Skeletal muscle tissue (tissue), 4 donors: Measurements from ENCODE around the gene TP53RK. TPM values are rescaled to one million over a fixed set of nuclear protein-coding genes. Genes with fewer than 3 reads are reported as not detected.

Experiments
- H3K27ac ChIP-seq: one replicate; pipeline ENCODE4 v1.7.0; 2013; ENCODE audit warnings: mild to moderate bottlenecking, low read depth, low read length, inconsistent platforms
- H3K27me3 ChIP-seq, 3 donors: one replicate each; pipeline ENCODE4 v1.7.0; 2013; ENCODE audit warnings: low read length in 3 of 3; ENCODE audit not compliant: control insufficient read depth in 3 of 3, insufficient read depth in 3 of 3
- H3K36me3 ChIP-seq, 3 donors: one replicate each; pipeline ENCODE4 v1.7.0; 2013; ENCODE audit warnings: low read length in 3 of 3; ENCODE audit not compliant: control insufficient read depth in 3 of 3, insufficient read depth in 3 of 3
- H3K4me1 ChIP-seq, 3 donors: one replicate each; pipeline ENCODE4 v1.7.0; 2013; ENCODE audit warnings: low read length in 3 of 3, mild to moderate bottlenecking in 3 of 3; ENCODE audit not compliant: control insufficient read depth in 3 of 3, insufficient read depth in 3 of 3
- H3K4me3 ChIP-seq, 3 donors: one replicate each; pipeline ENCODE4 v1.7.0; 2013; ENCODE audit warnings: low read length in 3 of 3
- H3K9ac ChIP-seq, 3 donors: one replicate each; pipeline ENCODE4 v1.7.0; 2013; ENCODE audit warnings: low read length in 3 of 3, mild to moderate bottlenecking in 3 of 3, moderate library complexity in 2 of 3, low read depth in 1 of 3
- H3K9me3 ChIP-seq, 3 donors: one replicate each; pipeline ENCODE4 v1.7.0; 2013; ENCODE audit warnings: low read length in 3 of 3; ENCODE audit not compliant: control insufficient read depth in 3 of 3
- total RNA-seq: library from RNA; depleted of rRNA; stranded (reverse); fragments of >200 nt; gene quantifications from one replicate; pipeline ENCODE4 v1.2.3, GENCODE V29; 2014
- donor health status: Osteomylitis.

TP53RK gene
- total RNA-seq, 1 donor from 2014 or later = 15.7 TPM

- H3K36me3 ChIP-seq = no peaks in the 10 kb centered on the region
- H3K27ac ChIP-seq = no peak overlapping the region
- peaks cover 0 to 2% (median 0%) of the 10 kb centered on the region in 3 donors for H3K9me3 ChIP-seq
- H3K4me3 ChIP-seq = no peak overlapping the region
- H3K4me1 ChIP-seq = peaks cover 0 to 3% (median 0%) of the 10 kb centered on the region in 3 donors
- no peak overlapping the region for H3K9ac ChIP-seq
- peaks cover 0 to 4% (median 0%) of the 10 kb centered on the region in 3 donors for H3K27me3 ChIP-seq
Observed at GRCh38 chr20:46720019-46720418, 30.8 kb upstream of the TP53RK start.

DNA sequence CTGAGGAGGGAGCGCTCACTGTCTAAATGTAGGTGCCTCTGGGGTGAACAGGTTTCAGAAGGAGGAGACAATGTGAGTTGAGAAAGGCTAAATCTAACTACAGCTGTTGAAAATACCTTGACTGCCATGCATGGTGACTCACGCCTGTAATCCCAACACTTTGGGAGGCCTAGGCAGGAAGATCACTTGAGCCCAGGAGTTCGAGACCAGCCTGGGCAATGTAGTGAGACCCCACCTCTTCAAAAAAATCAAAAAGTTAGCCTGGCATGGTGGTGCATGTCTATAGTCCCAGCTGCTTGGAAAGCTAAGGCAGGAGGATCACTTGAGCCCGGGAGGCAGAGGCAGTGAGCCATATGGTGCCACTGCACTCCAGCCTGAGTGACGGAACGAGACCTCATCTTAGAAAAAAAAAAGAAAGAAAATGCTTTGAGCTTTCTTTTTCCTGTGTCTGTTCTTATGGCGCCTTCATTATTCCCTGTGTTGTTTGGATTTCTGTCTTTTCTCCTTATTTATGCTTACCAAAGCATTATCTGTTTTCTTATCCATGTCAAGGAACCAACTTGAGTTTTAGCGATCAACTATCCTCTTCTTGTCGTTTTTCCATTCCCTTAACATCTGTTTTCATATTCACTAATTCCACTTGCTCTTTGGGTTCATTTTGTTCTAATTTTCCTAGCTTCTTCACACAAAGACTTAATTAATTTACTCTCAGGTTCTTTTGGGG, 28.7 kb upstream of the TP53RK start:
- Histone ChIP-seq H3K4me3 (no peak overlapping the region), H3K4me1 (peaks cover 0 to 3% (median 0%) of the 10 kb centered on the region in 3 donors), H3K9ac (no peak overlapping the region), H3K27ac (no peak overlapping the region), H3K36me3 (no peaks in the 10 kb centered on the region), H3K27me3 (peaks cover 0 to 8% (median 0%) of the 10 kb centered on the region in 3 donors), H3K9me3 (peaks cover 0 to 2% (median 0%) of the 10 kb centered on the region in 3 donors)

DNA sequence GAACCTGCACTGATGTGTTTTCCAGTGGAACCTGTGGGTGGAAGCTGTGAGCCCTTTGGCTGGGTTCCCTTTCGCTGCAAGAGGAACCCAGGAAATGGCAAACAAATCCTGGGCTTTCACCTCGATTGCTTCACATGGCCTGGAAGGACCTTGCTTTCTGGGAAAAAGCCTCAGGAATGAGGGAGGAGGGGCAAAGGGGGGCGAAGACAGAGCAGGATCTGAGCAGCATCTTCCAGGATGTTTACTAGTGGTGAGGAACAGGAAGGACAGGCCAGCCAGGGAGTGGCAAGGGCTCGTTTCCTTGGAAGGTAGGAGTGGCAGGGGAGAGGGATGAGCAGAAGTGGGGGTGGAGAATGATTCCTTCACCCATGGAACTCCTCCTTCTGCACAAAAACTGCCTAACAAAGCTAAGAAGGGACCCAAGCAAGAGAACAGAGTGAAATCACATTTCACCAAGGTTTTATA, 26.1 kb upstream of the TP53RK start:
- Histone ChIP-seq H3K9ac (no peak overlapping the region), H3K27me3 (peaks cover 3 to 18% (median 5%) of the 10 kb centered on the region in 3 donors), H3K36me3 (no peaks in the 10 kb centered on the region), H3K4me1 (peaks cover 3 to 6% (median 3%) of the 10 kb centered on the region in 3 donors), H3K27ac (no peak overlapping the region), H3K4me3 (no peak overlapping the region), H3K9me3 (no peaks in the 10 kb centered on the region)

- no peak overlapping the region for H3K4me3 ChIP-seq
- H3K27me3 ChIP-seq = peaks cover 6 to 24% (median 10%) of the 10 kb centered on the region in 3 donors
- no peak overlapping the region for H3K27ac ChIP-seq
- H3K36me3 ChIP-seq = no peaks in the 10 kb centered on the region
- peaks cover 6 to 9% (median 6%) of the 10 kb centered on the region in 3 donors for H3K4me1 ChIP-seq
- no peak overlapping the region for H3K9ac ChIP-seq
- no peaks in the 10 kb centered on the region for H3K9me3 ChIP-seq
Observed at GRCh38 chr20:46713957-46714834, 25.0 kb upstream of the TP53RK start.

- Histone ChIP-seq H3K4me1 (peaks cover 6 to 9% (median 8%) of the 10 kb centered on the region in 3 donors), H3K36me3 (no peaks in the 10 kb centered on the region), H3K27me3 (peaks cover 9 to 28% (median 16%) of the 10 kb centered on the region in 3 donors), H3K27ac (no peak overlapping the region), H3K4me3 (no peak overlapping the region), H3K9me3 (no peaks in the 10 kb centered on the region), H3K9ac (no peak overlapping the region)
Observed at GRCh38 chr20:46712056-46712636, 22.9 kb upstream of the TP53RK start.

DNA sequence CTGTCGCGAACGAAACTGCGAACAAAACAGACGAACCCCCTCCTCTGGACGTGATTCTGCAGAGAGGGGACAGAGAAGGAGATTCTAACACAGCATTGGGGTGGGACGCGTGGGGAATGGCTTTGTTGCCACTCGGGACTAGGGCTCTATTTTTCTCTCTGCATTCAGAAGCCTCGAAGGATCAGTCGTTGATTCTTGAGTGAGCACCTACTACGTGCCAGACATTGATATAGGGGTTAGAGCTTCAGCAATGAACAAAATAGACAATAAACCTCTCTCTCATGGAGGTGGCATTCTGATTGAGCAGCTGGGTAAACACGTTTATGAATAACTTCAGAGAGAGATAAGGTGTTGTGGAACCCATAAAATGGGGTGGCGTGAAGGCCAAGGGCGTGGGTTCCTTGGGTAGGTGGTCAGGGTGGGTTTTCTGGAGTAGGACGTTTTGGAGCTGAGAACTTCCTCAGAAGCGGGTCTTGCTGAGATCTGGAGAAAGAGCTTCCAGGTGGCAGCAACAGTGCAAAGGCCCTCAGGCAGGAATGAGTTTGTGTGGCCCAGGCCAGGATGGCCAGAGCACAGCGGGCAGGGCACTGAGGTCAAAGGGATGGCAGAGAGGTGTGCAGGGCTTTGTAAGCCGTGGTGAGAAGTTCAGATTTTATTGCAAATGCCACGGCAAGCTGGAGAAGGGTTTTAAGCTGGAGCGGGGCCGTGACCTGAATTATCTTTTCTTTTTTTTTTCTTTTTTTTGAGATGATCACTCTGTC, 21.1 kb upstream of the TP53RK start:
- H3K4me3 ChIP-seq = peak overlapping the region; percentile 67 to 79 (median 69)
- H3K36me3 ChIP-seq = no peaks in the 10 kb centered on the region
- H3K27ac ChIP-seq = peak overlapping the region; percentile 12
- H3K4me1 ChIP-seq = peaks cover 3 to 9% (median 8%) of the 10 kb centered on the region in 3 donors
- peaks cover 9 to 26% (median 17%) of the 10 kb centered on the region in 3 donors for H3K27me3 ChIP-seq
- H3K9ac ChIP-seq = peak overlapping the region; percentile 50 to 73 (median 73)
- H3K9me3 ChIP-seq = no peaks in the 10 kb centered on the region

DNA sequence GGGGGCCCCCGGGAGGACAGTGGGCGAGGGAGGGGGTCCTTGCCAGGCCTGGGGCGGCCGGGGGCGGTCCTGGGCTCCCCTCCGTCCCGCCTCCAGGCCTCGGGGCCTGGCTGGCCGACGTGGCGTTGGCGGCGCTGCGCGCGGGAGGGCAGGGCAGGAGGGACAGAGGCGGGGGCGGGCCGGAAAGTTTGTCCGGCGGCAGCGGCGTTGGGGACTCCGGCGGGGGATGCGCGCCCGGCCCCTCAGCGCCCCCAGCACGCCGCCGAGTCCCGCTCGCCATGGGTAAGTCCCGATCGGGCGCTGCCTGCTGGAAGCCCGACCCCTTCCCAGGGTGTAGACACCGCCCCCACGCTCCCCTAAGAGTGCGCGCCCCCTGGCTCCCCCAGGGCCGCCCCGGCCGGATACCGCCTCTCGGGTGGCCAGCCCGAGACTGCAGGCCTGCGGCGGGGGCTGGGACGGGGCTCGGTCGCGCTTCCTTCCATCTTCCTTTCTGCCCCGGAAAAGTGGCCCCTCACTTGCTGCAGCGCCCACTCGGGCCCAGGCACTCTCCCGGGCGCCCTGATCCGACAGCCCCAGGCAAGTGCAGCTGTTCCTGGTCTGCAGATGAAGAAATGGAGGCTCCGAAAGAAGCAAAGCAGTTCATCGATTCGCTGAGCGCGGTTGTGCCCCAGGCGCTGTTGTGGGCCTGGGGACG, 20.4 kb upstream of the TP53RK start, which contains the start of gene SLC2A10:
Gene SLC2A10 (plus strand): TSS at position 191 of the 694 bp plus-strand sequence. CDS start 88 bp downstream, at position 279.
- H3K4me1 ChIP-seq = peaks cover 3 to 9% (median 8%) of the 10 kb centered on the region in 3 donors
- peak within 1 kb of the TSS; percentile 50 to 73 (median 73) for H3K9ac ChIP-seq
- H3K27me3 ChIP-seq = peaks cover 11 to 24% (median 21%) of the 10 kb centered on the region in 3 donors
- H3K27ac ChIP-seq = peak within 1 kb of the TSS; percentile 12
- H3K4me3 ChIP-seq = peak within 1 kb of the TSS; percentile 67 to 79 (median 69)
- H3K9me3 ChIP-seq = no peaks in the 10 kb centered on the region
- no peaks in the 10 kb centered on the region for H3K36me3 ChIP-seq

- Histone ChIP-seq H3K4me3 (peak overlapping the region in 1 of 3 donors; percentile 29), H3K9me3 (no peaks in the 10 kb centered on the region), H3K27me3 (peaks cover 11 to 24% (median 21%) of the 10 kb centered on the region in 3 donors), H3K9ac (peak overlapping the region in 2 of 3 donors; percentile 33 to 51), H3K27ac (no peak overlapping the region), H3K36me3 (no peaks in the 10 kb centered on the region), H3K4me1 (peaks cover 3 to 9% (median 8%) of the 10 kb centered on the region in 3 donors)
Observed at GRCh38 chr20:46709055-46709458, 19.8 kb upstream of the TP53RK start.
